GM18502 (cell line): Measurements from ENCODE around the gene LIPG.
"Not testable (repeated sequence)": the region's sequence is repeated elsewhere in the genome, so short reads cannot be mapped to it uniquely, and the experiment has no call there.

Experiments
- ATAC-seq: cut with Tn5 transposase; IDR thresholded peaks from one replicate; pipeline ENCODE4 v1.9.1; 2021; ENCODE audit warnings: mild to moderate bottlenecking; ENCODE audit not compliant: unreplicated experiment, poor library complexity

The LIPG gene

DNA sequence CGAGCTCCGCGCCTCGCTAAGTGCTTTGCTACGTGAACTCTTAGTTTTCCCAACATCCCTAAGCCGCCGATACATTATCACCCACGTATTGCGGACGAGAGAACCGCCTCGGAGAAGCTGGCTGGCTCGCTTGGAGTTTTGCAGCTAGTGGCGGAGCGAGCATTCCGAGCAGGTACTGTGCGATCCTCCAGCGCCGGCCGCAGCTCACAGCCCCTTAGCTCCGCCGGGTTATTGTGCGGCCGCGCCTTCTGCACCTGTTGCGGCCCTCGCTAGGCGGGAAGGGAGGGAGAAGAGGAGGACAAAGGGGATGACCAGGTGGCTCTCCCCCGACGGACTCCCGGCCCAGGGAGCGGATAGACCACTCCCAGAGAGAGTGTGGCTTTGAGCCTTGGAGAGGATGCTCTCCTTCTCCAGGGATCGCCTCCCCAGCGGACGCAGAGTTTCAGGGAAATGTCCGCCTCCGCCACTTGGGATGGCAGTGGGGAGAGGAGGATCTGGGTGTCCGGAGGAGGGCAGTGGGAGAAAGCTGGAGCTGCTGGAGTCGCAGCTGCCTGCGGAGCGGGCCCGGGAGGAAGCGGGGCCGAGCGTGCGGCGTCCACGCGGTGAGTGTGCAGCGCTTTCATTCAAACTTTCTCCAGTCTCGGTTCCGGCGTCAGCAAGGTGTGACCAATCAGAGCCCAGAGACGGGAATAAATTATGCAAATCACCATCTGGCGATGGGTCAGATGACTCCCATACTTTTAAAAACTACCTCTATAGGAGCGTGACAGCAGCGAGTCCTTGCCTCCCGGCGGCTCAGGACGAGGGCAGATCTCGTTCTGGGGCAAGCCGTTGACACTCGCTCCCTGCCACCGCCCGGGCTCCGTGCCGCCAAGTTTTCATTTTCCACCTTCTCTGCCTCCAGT lies at the start of gene LIPG:
Gene LIPG, plus strand, starts transcription at position 769 of the 905 bp plus-strand sequence. CDS start 252 bp downstream, outside the sequence.
- peak; percentile 80 for ATAC-seq

DNA sequence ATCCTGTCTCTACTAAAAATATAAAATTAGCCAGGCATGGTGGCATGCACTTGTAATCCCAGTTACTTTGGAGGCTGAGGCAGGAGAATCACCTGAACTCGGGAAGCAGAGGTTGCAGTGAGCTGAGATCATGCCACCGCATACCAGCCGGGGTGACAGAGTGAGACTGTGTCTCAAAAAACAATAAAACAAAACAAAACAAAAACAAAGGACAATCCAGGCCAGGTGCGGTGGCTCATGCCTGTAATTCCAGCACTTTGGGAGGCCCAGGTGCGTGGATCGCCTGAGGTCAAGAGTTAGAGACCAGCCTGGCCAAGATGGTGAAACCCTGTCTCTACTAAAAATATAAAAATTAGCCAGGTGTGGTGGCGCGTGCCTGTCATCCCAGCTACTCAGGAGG lies 49.0 kb upstream of the LIPG start:
- ATAC-seq = not testable (repeated sequence)

DNA sequence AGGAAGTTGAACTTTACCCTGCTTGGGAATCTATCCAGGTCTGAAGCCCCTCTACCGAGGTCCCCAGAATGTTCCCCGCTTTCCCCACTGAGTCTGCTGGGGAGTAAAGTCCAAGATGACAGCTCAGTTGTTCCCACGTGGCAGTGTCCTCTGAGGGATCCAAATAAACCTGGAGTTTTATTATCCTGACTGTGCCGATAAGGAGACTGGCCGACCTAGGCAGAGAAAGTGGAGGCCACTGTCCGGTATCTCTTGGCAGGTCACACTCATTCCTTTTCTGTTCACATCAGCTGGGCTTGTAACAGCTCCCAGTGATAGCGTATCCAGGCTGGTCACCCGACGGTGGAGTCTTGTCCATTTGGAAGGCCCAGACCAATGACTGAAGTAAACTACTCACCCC lies 47.3 kb upstream of the LIPG start:
- no peak for ATAC-seq

DNA sequence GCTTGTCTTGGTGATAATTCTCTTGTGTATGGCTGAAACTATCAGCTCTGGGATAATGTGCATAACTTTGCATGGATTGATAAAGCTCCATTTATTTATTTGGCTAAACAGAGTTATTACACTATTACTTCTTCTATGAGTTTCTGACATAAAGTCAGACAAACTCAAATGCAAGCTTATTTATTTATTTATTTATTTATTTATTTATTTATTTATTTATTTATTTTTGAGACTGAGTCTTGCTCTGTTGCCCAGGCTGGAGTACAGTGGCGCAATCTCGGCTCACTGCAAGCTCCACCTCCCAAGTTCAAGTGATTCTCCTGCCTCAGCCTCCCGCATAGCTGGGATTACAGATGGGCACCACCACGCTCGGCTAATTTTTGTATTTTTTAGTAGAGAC lies 46.9 kb upstream of the LIPG start:
- not testable (repeated sequence) for ATAC-seq

DNA sequence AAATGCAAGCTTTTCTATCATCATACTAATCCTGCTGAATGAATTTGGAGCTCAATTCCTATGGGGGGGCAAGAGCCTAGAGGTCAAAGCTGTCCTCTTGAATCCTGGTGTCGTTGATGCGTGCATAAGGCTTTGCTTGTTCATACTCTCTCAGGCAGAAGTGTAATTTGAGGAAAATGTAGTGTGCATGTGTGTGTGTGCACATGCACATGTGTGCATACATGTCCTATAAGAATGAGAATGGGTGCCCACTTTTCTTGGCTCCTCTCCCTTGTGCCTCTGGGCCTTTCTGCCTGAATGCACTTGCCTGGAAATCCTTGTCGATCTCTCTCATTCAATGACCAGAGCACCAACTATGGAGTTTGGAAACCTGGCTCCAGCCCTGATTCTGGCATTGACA lies 46.3 kb upstream of the LIPG start:
- ATAC-seq = no peak

DNA sequence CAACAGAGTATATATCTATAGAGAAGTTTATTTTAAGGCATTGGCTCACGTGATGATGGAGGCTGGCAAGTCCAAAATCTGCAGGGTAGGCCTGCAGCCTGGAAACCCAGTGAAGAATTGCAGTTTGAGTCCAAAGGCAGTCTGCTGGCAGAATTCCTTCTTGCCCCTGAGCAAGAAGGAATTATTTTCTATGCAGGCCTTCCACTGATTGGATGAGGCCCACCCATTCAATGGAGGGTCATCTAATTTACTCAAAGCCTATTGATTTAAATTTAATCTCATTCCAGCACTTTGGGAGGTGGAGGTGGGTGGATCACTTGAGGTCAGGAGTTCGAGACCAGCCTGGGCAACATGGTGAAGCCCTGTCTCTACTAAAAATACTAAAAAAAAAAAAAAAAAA lies 44.4 kb upstream of the LIPG start:
- ATAC-seq = no peak

DNA sequence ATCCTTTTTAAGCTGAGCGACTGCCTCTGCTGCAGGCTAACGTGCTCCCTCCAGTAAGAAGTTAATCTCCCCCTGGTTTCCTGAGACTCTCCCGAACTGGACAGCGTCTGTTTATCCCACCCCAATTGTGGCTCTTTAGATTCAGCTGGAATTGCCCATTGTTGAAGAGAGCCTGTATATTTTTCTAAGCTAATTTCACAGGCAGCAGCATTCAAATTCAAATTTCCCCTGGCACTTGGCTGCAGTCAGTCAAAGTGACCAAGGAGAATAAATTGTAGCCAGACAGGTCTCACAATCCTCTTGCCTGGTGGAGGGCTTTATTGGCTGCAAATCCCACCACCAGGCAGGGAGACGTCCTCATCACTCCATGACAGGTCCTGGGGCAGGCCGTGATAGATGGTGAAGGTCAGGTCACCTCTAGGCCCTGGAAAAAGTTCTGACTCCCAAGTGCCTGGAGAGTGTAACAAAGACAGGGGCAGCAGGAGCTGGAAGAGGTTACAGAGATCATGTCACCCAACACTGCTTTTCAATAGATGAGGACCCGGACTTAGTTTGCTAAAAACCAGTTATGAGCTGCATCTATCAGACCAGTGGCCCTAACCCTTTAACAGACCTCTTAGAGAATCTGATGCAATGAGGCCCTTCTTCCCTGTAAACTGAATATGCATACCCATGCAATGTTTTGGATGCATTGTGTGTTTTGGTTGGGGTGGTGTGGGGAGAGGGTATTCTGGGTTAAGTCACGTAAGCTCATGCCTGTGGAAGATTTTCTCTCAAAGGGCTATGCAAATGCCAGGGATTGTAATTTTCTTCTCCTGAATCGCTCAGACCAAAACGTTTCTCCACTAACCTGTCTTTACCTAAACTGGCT lies 42.5 kb upstream of the LIPG start:
- no peak for ATAC-seq

DNA sequence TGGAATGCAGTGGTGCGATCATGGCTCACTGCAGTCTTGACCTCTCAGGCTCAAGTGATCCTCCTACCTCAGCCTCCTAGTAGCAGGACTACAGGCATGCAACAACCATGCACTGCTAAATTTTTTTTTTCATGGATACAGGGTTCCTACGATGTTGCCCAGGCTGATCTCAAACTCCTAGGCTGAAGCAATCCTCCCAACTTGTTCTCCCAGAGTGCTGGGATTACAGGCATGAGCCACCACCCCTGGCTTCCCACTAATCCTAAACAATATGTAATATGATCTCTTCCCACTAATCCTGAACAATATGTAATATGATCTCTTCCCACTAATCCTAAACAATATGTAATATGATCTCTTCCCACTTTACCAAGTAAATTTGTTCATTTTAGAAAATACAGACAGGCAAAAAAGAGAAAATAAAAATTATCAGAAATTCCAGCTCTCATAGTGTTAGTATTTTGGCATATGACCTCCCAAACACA lies 41.2 kb upstream of the LIPG start:
- no peak for ATAC-seq

DNA sequence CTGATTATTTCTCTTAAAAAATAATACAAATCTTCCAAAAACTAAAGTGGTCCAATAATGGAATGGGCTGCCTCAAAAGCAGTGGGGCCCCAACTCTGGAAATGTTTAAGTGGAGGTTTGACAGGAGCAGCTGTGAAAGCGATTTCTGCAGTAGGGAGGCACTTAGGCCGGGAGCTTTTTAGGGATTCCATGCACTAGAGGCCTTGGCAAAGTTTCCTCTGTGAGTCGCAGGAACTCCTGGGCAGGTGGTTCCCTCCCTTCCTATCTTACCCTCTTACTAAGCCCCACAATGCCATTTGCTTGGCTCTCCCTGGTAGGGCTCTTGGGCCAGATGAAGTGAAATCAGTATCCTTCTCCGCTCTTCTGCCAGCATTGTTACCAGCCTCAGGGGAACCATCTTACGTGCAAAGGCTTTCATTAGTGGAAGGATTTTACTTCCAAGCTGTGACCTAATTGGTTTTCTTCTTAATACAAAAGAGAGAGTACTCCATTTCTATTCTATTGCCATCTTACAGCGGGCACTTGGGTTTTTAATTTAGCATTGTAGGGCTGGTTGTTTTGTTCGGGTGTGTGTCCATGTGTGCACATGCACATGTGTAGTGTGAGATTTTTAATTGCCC lies 40.5 kb upstream of the LIPG start:
- ATAC-seq = no peak

DNA sequence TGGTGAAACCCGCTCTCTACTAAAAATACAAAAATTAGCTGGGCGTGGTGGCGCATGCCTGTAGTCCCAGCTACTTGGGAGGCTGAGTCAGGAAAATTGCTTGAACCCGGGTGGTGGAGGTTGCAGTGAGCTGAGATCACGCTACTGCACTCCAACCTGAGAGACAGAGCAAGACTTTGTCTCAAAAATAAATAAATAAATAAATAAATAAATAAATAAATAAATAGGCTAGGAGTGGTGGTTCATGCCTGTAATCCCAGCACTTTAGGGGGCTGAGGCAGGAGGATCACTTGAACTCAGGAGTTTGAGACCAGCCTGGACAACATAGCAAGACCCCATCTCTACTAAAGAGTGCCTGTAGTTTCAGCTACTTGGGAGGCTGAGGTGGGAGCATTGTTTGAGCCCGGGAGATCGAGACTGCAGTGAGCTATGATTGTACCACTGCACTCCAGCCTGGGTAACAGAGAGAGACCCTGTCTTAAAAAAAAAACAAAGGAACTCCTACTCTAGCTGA lies 38.2 kb upstream of the LIPG start:
- ATAC-seq = not testable (repeated sequence)

DNA sequence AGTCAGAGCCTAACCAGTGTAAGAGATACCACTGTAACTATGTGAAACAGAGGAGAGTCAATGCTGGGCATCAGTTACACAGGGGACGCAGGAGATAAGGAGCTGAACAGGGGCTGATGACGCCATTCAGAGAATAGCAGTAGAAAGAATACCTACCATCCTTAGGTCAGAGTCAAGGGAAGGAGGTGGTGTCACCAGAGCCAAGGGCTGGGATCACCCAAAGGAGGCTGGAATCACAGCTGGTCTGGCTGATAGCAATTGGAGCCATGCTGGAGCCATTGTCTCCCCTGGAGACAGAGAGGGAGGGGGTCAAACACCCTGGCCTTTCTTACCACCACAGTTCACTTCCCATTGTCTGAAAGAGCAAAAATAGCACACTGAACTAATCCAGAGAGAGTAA lies 37.5 kb upstream of the LIPG start:
- no peak for ATAC-seq

DNA sequence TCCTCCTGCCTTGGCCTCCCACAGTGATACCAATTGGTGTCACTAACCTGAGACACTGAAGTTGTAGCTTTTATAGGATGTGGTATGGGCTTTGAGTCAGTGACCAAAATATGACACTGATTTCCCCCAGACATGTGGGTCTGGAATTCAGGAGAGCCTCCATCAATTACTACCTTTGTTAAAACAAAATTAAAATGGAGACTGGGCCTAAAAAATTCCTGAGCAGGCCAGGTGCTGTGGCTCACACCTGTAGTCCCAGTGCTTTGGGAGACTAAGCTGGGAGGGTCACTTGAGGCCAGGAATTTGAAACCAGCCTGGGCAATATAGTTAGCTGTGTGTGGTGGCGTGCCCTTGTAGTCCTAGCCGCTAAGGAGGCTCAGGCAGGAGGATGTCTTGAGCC lies 36.9 kb upstream of the LIPG start:
- ATAC-seq = no peak

DNA sequence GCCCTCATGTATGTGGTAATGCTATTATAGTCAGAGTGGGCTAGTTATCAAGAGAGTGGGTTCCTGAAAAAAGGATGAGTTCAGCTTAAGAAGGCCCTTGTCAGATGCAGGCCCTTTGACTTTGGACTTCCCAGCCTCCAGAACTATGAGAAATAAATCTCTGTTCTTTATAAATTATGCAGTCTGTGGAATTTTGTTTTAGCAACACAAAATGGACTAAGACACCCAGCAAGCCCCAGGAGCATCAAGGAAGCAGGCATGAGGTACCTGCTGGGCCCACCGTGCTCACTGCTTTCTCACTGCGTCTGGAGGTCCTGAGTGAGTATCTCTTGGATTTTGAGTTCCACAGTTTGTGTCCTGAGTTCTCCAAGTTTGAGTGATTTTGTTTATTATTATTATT lies 35.9 kb upstream of the LIPG start:
- no peak for ATAC-seq

DNA sequence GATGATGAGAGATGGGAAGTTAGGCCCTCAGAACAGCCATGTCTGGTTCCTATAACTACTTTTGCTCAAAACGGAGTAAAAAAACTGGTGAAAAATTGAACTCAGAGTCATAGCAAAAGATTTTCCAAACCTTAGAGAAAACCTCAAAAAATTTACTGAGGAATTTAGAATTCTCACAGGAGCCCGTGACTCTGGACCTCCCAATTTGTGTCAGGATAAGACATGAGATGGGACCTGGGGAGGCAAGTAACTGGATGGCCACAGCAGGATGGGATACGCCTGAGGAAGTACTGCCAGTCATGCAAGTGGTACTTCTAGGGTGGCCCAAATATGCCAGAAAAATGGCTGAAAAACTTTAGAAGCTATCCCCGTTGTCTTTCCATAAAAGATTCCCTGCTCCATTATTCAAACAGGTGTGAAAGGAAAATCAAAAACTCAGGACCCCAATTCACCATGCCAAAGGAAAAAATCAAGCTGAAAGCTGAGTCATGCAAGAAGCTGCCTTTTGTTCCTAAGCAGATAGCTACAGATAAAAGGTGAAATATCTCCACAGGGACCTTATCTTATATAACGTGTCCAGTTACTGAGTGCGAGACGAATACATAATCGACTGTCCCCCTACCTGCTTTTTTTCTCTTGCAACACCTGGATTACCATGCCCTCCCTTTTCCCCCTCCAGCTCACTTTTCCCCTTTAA lies 34.1 kb upstream of the LIPG start:
- ATAC-seq = no peak

DNA sequence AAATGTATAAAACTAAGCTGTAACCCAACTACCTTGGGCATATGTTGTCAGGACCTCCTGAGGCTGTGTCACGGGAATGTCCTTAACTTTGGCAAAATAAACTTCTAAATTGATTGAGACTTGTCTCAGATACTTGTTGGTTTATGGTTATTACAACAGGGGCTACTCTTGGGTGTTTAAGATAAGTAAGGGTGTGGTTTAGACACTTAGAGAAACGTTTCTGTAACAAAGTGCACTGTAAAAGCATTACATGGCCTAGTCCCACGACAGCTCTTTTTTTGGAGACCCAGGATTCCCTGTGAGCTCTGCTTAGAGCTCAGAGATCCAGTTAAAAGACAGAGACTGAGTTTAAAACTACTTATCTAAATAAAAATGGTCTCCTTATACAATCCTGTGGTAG lies 32.3 kb upstream of the LIPG start:
- no peak for ATAC-seq

DNA sequence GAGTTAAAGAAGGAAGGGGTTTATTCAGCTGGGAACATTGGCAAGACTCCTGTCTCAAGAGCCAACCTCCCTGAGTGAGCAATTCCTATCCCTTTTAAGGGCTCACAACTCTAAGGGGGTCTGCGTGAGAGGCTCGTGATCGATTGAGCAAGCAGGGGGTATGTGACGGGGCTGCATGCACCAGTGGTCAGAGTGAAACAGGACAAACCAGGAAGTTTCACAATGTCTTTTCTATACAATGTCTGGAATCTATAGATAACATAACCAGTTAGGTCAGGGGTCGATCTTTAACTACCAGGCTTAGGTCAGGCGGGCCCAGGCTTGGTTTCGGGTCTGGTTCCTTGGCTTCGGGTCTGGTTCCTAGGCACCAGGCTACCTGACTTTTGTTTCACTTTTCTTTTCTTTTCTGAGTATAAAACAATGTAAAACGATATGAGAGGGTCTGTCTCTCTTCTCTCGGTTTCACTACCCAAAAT lies 30.1 kb upstream of the LIPG start:
- ATAC-seq = no peak

DNA sequence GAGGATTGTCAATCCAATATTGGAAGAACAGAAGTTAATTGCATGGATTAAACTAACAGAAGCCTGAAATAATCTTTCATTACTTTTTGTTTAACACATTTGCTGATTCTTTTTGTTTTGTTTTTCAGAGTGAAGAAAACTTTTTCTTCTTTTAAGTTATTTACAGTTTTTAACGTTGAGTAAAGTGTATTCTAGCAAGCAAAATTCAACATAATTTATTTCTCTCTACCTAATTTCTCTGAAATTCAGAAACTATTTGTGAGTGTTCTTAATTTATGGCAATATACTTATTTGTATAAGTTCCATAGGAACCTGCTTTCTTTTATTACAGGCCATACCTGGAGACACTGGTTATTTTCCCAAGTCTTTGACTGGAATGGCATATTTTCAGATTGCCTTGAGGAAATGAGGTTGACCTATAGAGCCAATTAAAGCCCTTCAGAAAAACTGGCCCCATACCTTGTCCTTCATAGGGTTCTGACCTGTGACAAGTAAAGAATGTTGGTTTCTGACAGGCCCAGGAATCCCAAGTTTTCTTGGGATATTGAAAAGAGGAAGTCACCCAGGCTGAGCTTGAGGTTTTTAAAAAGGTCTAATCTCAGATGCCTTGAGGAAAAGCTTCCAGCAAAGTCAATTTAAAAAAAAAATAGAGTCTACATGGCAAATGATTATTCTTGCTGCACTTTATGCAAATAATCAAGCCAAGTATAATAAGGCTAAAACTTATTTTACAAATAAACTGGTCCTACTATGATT lies 26.8 kb upstream of the LIPG start:
- no peak for ATAC-seq

DNA sequence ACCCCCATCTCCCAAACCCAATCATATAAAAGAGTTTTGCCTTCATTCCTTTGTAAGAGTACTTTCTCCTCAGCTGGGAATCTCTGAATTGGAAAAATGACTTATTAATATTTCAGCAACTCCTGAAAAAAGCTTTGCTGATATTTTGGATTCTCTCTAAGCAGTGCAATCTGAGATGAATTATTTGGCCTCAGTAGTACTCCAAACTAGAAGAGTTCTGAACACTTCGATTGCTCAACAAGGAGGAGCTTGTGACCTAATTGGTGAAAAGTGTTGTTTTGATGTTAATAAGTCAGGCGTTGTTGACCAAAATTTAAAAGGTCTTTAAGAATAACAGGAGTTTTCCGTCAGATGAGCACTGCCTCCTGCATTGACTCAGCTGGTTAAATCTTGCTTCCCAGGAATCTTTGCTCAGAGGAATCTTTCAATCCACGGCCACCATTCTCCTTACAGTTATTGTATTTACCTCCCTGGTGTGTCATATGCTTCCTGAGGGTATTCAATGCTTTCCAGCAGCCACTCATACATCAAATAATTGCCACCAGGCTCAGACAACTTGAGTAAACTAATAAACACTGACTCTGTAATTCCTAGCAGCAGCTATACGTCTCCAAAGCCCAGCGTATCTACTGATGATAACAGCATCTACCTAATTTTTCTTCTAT lies 24.5 kb upstream of the LIPG start:
- no peak for ATAC-seq

DNA sequence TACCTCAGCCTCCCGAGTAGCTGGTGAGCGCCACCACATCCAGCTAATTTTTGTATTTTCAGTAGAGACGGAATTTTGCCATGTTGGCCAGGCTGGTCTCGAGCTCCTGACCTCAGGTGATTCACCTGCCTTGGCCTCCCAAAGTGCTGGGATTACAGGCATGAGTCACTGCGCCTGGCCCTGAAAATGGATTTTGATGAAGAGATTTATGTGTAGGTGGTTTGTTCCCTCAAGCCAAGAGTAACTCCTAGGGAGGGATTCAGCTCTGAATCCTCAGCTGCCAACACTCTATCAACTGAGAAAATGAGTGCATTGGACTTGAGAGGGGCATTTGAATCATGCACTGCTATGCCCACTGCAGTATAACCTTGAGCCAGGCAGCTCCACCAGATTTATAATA lies 17.5 kb upstream of the LIPG start:
- no peak for ATAC-seq
